ENCODE results near the gene SP7. TPM values are rescaled to one million over a fixed set of nuclear protein-coding genes. Genes with fewer than 3 reads are reported as not detected.
A peak's percentile ranks its signal among the peaks of the same experiment; 100 is the strongest.
"Not testable (repeated sequence)": the region's sequence is repeated elsewhere in the genome, so short reads cannot be mapped to it uniquely, and the experiment has no call there.

Gene SP7
- total RNA-seq, 1 experiment from 2014 or later, result not detected

DNA sequence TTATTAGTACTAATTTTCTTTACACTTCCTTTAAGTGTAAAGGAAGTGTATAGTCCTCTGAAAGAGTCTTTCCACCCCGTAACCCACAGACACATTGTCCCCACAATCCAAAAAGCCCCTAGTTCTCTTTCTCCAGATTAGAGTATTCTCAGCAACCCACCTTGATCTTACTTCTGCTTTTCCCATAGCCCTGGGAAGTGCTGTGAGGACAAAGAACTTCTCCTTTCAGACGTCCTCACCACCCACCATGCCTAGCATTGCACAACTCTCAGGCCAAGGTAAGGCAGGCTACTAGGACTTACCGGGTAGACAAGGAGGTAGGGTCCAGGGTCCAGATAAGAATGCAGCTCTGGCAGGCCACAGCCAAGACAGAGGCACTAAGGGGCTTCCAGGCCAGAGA is 22.2 kb downstream of the SP7 start:
- Histone ChIP-seq H3K4me1 (no peaks in the 10 kb centered on the region), H3K27me3 (no peaks in the 10 kb centered on the region), H3K27ac (no peak overlapping the region), H3K9me3 (replicated peaks) (no peaks in the 10 kb centered on the region), H3K36me3 (no peaks in the 10 kb centered on the region), H3K4me3 (no peak overlapping the region)
- DNase-seq, result no peak

DNA sequence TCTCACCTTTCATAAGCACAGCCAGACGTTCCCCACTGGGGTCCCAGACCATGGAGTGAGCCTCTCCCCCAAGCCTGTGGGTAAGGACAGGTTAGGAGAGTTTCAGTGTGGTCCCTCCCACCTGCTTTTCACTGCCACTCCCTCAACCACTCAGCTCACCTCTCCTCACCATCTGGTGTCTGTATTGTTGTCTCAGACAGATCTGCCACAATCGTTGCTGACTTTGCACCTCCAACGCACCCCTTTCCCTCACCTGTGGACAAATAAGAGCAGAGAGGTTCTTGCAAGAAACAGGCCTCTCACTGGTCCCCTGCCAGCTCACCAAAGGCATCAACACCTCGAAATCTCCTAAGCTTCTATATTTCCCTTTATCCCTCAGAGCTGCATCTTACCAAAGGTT is 27.9 kb downstream of the SP7 start:
- Histone ChIP-seq H3K9me3 (replicated peaks) (no peaks in the 10 kb centered on the region), H3K4me3 (no peak overlapping the region), H3K27me3 (no peaks in the 10 kb centered on the region), H3K4me1 (no peaks in the 10 kb centered on the region), H3K36me3 (no peaks in the 10 kb centered on the region; the same call in 1 of the 2 replicates), H3K27ac (no peak overlapping the region)
- DNase-seq, result no peak

DNA sequence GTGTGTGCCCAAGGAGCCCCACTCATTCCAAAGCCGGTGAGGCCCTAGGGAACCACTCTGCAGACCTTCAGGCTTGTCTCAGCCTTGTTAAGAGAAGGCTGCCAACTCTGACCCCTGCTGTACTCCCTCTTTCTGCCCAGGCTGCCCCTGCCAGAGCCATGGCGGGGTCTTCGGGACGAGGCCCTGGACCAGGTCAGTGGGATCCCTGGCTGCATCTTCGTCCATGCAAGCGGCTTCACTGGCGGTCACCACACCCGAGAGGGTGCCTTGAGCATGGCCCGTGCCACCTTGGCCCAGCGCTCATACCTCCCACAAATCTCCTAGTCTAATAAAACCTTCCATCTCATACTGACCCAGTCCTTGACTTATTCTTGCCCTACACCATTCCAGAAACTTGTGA is 29.3 kb downstream of the SP7 start:
- Histone ChIP-seq H3K27me3 (no peaks in the 10 kb centered on the region), H3K9me3 (replicated peaks) (no peaks in the 10 kb centered on the region), H3K4me1 (no peaks in the 10 kb centered on the region), H3K4me3 (no peak overlapping the region), H3K36me3 (peaks cover 6% of the 10 kb centered on the region), H3K27ac (no peak overlapping the region)
- DNase-seq, result no peak

DNA sequence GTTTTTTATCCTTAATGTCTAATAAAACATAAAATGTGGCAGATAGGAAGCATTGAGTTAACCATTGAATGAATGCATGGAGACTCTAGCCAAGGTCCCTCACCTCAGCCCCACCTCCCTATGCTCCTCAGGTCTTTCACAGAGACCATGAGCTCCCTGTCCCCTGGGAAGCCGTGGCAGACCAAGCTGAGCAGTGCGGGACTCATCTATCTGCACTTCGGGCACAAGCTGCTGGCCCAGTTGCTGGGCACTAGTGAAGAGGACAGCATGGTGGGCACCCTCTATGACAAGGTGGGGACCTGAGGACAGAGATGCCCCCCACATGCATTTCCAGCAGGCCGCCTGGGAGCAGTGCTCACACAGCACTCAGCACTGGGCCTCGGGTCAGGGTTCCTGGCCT is 33.3 kb downstream of the SP7 start:
- Histone ChIP-seq H3K36me3 (peaks cover 14% of the 10 kb centered on the region), H3K27ac (no peak overlapping the region), H3K4me3 (no peak overlapping the region), H3K4me1 (0 out of 2 replicates have a peak, but pooled peaks cover 2% of the 10 kb centered on the region), H3K9me3 (replicated peaks) (no peaks in the 10 kb centered on the region), H3K27me3 (no peaks in the 10 kb centered on the region)
- no peak for DNase-seq

DNA sequence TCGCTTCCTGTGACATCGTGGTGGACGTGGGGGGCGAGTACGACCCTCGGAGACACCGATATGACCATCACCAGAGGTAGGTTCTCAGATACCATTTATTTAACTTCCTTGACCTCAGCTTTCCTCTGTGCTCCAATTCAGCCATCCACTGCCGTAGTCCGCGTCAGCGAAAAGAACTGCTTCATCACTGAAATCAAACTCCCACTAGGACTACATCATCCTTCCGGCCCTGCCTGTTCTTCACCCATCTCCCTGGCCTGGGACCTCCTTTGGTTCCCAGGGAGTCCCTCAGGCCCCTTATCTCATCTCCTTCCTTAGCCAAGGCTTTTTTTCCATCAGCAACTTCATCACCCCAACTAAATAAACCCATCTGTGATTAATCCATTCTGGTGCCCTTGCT is 36.0 kb downstream of the SP7 start:
- H3K27me3 ChIP-seq, result no peaks in the 10 kb centered on the region
- DNase-seq, result peak in 1 of 2 experiments; percentile 14
- peaks cover 23% of the 10 kb centered on the region for H3K36me3 ChIP-seq
- H3K4me3 ChIP-seq, result peak overlapping the region; percentile 82
- 0 out of 2 replicates have a peak, but pooled peaks cover 2% of the 10 kb centered on the region for H3K4me1 ChIP-seq
- H3K9me3 ChIP-seq (replicated peaks), result no peaks in the 10 kb centered on the region
- peak overlapping the region; percentile 3; the same call in 1 of the 2 replicates for H3K27ac ChIP-seq

DNA sequence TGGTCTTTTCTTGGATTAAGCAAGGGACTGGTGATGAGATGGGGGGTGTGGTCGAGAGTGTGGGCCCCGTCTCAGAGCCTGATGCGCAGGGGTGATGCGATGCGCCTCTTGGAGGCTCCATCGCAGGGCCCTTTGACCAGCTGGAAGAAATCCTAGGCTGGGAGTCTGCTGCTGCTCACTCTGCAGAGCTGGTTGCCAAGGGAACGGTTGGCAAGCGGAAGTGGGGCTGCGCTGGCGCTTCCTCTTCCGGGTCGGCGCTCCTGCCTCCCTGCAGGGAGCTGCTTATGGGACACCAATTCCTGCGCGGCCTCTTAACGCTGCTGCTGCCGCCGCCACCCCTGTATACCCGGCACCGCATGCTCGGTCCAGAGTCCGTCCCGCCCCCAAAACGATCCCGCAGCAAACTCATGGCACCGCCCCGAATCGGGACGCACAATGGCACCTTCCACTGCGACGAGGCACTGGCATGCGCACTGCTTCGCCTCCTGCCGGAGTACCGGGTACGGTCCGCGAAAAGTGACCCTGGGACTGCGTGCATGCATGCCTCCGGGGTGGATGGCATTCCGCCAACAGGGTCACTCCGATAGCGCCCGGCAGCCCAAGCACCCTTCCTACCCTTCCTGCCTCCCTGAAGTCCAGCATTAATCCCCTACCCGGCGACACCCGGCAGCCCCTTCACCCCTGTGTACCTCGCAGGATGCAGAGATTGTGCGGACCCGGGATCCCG is 36.5 kb downstream of the SP7 start, which contains the start of gene MYG1:
Gene MYG1, plus strand, starts transcription at position 242 of the 727 bp plus-strand sequence. Its CDS starts 43 bp downstream, at position 285.
- Histone ChIP-seq H3K4me3 (peak within 1 kb of the TSS; percentile 82), H3K9me3 (replicated peaks) (no peaks in the 10 kb centered on the region), H3K27ac (peak within 1 kb of the TSS; percentile 3; the same call in 1 of the 2 replicates), H3K4me1 (0 out of 2 replicates have a peak, but pooled peaks cover 2% of the 10 kb centered on the region), H3K36me3 (peaks cover 23% of the 10 kb centered on the region), H3K27me3 (no peaks in the 10 kb centered on the region)
- DNase-seq, result peak; percentile 91 to 92

DNA sequence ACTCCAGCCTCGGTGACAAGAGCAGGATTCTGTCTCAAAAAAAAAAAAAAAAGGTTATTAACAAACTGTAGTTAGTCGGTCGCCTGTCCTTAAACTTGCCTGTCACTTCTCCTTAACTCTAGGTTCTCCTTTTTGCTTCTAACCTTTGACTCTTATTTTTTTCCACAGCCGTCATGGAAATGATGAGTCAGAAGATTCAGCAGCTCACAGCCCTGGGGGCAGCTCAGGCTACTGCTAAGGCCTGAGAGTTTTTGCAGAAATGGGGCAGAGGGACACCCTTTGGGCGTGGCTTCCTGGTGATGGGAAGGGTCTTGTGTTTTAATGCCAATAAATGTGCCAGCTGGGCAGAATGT is 37.1 kb downstream of the SP7 start:
- no peak for DNase-seq
- peak overlapping the region; percentile 82 for H3K4me3 ChIP-seq

DNA sequence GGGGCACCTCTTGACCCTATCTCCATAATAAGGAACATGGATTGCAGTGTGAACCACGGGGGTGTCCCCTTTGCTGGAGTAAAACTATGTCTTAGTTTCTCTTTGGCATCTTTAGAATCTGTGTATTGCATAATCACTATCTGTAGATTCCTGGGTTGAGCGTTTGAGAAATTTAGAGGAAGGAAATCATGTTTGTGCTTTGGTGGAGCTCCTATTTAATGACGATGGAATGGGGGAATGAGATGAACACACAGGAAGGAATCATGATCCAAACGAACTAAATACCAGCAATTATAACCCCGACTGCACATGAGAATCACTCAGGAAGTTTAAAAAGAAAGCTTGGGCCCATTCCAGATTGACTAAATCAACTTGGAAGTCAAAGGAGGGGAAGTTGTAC is 38.0 kb downstream of the SP7 start:
- 0 out of 2 replicates have a peak, but pooled peaks cover 2% of the 10 kb centered on the region for H3K4me1 ChIP-seq
- no peak overlapping the region for H3K4me3 ChIP-seq
- H3K27me3 ChIP-seq, result no peaks in the 10 kb centered on the region
- no peak overlapping the region for H3K27ac ChIP-seq
- no peaks in the 10 kb centered on the region for H3K9me3 ChIP-seq (replicated peaks)
- DNase-seq, result no peak
- peaks cover 26% of the 10 kb centered on the region for H3K36me3 ChIP-seq

More for the DNA sequence above, 37.1 kb downstream of the SP7 start:
- H3K4me1 ChIP-seq, result 0 out of 2 replicates have a peak, but pooled peaks cover 2% of the 10 kb centered on the region
- no peaks in the 10 kb centered on the region for H3K27me3 ChIP-seq
- H3K27ac ChIP-seq, result no peak overlapping the region
- no peaks in the 10 kb centered on the region for H3K9me3 ChIP-seq (replicated peaks)
- H3K36me3 ChIP-seq, result peaks cover 23% of the 10 kb centered on the region

DNA sequence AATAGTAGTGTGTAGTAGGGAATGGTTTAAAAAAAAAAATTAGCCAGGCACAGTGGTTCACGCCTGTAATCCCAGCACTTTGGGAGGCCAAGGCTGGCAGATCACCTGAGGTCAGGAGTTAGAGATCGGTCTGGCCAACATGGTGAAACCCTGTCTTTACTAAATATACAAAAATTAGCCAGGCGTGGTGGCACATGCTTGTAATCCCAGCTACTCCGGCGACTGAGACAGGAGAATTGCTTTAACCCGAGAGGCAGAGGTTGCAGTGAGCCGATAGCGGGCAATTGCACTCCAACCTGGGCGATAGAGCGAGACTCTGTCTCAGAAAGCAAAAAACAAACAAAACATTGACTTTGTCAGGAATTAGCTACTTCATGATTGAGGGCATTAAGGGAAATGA is 39.0 kb downstream of the SP7 start:
- not testable (repeated sequence) for H3K27me3 ChIP-seq; H3K4me1 ChIP-seq; H3K27ac ChIP-seq; H3K4me3 ChIP-seq; DNase-seq; H3K9me3 ChIP-seq (replicated peaks)
- peaks cover 26% of the 10 kb centered on the region for H3K36me3 ChIP-seq

DNA sequence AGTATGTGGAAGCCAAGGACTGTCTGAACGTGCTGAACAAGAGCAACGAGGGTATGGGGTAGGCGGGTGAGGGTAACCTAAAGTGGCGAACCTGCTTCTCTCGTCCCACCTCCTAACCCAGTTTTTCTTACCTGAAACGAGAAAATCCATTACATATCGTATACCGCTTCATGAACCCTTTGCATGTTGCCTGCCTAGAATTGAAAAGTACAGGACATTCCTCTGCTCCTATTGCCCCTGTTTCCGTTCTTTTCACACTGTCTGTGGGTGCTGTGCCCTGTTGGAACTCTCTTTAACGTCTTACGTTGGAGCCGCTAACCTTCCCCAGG is 40.3 kb downstream of the SP7 start:
- Histone ChIP-seq H3K9me3 (replicated peaks) (no peaks in the 10 kb centered on the region), H3K36me3 (peaks cover 24% of the 10 kb centered on the region), H3K4me3 (peak overlapping the region; percentile 89), H3K27ac (peak overlapping the region; percentile 63), H3K4me1 (0 out of 2 replicates have a peak, but pooled peaks cover 2% of the 10 kb centered on the region), H3K27me3 (no peaks in the 10 kb centered on the region)
- no peak for DNase-seq

DNA sequence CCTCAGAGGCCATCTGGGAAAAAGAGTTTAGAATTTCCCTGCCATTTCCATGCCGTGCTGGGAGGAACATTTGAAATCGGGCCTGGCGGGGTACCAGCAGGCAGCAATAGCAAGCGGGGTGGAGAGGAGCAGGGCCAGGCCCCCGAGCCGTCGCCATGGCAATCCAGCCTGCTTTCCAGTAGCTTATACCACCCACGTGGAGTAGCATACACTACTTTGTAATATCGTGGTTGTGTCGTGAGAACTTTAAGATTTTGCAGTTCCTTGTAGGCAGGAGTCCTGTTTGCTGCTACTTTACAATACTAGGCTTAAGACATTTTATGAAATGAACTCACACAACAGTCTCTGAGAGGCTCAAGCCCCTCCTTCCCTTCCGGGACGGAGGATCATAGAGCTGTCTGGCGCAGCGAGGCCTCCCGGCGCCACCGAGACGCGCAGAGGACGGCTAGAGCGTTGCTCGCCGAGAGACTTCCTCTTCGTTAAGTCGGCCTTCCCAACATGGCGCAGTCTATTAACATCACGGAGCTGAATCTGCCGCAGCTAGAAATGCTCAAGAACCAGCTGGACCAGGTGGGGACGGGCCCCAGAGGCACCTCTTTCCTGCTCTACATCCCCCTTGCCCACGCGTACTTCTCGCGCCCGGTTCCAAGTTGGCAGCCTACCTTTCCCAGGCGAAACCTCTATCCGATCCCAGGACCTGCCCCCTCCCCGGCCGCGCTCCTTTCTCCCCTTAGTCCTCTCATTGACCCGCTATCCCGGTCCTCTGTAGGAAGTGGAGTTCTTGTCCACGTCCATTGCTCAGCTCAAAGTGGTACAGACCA is 40.9 kb downstream of the SP7 start, which contains the start of gene PFDN5:
Gene PFDN5, plus strand, starts transcription at position 473 of the 821 bp plus-strand sequence. Its CDS starts 26 bp downstream, at position 499.
- Histone ChIP-seq H3K27ac (peak within 1 kb of the TSS; percentile 63), H3K9me3 (replicated peaks) (no peaks in the 10 kb centered on the region), H3K27me3 (no peaks in the 10 kb centered on the region), H3K36me3 (peaks cover 26% of the 10 kb centered on the region), H3K4me1 (0 out of 2 replicates have a peak, but pooled peaks cover 2% of the 10 kb centered on the region), H3K4me3 (peak within 1 kb of the TSS; percentile 89)
- DNase-seq, result peak; percentile 86

DNA sequence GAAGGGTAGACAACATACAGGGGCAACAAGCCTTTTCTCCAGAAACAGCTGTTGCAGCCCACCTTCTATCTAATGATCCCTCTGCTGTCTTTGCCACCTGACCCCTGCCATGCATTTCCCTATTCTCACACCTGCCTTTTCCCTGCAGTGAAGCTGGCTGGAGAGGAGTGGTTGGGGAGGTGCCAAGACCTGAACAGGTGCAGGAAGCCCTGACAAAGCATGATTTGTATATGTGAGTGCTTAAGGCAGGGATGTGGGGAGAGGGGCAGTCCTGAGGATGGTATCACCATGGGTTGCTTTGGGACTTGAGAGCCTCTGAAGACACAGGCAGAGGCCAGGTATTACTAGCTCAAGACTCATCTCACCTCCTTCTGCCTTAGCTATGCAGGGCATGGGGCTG is 43.7 kb downstream of the SP7 start:
- DNase-seq, result peak; percentile 21 to 43
- Histone ChIP-seq H3K4me1 (no peaks in the 10 kb centered on the region), H3K9me3 (replicated peaks) (no peaks in the 10 kb centered on the region), H3K36me3 (peaks cover 40% of the 10 kb centered on the region), H3K27me3 (no peaks in the 10 kb centered on the region), H3K27ac (no peak overlapping the region), H3K4me3 (no peak overlapping the region)

DNA sequence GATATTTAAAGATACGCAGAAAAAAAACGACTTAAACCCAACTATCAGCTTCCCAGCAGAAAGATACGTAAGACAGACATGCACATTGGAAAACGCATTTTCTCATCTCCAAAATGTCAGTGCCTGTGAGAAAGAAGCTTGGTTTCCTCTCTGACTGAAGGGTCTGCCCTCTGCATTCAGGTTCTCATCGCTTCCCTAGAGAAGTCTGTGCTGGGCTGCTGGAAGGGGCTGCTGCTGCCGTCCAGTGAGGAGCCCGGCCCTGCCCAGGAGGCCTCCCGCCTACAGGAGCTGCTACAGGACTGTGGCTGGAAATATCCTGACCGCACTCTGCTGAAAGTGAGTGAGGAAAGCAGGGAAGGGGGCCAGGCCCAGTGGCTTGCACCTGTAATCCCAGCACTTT is 45.5 kb downstream of the SP7 start:
- Histone ChIP-seq H3K27ac (no peak overlapping the region), H3K4me3 (no peak overlapping the region), H3K36me3 (peaks cover 39% of the 10 kb centered on the region), H3K9me3 (replicated peaks) (no peaks in the 10 kb centered on the region), H3K27me3 (no peaks in the 10 kb centered on the region), H3K4me1 (no peaks in the 10 kb centered on the region)
- no peak for DNase-seq

DNA sequence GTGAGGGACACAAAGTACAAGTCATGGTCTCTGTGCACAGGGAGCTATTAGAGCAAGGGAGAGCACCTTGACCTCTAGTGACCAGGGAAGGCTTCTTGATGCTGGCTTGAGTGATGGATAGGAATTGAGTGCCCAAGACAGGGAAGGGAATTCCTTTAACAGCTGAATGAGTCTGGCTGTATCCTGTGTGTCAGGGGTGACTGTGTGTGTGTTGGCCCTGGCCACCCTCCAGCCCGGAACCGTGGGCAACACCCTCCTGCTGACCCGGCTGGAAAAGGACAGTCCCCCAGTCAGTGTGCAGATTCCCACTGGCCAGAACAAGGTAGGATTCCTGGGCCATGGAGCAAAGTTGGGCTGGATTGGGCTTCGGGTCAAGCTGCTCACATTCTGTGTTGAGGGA is 46.3 kb downstream of the SP7 start:
- no peaks in the 10 kb centered on the region for H3K9me3 ChIP-seq (replicated peaks)
- DNase-seq, result no peak
- no peaks in the 10 kb centered on the region for H3K27me3 ChIP-seq
- H3K4me3 ChIP-seq, result no peak overlapping the region
- no peak overlapping the region for H3K27ac ChIP-seq
- H3K36me3 ChIP-seq, result peaks cover 39% of the 10 kb centered on the region
- H3K4me1 ChIP-seq, result no peaks in the 10 kb centered on the region

DNA sequence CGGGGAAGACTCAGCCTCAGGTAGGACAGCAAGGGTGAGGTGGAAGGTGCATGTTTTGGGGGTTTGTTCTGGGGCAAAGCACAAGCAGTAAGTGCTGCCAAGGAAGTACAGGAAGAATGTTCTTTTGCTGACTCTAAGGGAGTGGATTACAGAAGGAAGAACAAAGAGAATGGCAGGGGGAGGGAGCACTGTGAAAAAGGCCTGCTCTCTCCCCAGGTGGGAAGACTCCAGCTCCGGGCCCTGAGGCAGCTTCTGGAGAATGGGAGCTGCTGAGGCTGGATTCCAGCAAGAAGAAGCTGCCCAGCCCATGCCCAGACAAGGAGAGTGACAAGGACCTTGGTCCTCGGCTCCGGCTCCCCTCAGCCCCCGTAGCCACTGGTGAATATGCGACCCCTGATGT is 47.8 kb downstream of the SP7 start:
- Histone ChIP-seq H3K9me3 (replicated peaks) (no peaks in the 10 kb centered on the region), H3K27me3 (no peaks in the 10 kb centered on the region), H3K4me3 (no peak overlapping the region), H3K4me1 (no peaks in the 10 kb centered on the region), H3K27ac (no peak overlapping the region), H3K36me3 (peaks cover 50% of the 10 kb centered on the region)
- DNase-seq, result no peak
